Dermis microvascular lymphatic vessel endothelial cell (primary cell): ENCODE results near the gene BMP8B. TPM values are rescaled to one million over a fixed set of nuclear protein-coding genes. Genes with fewer than 3 reads are reported as not detected.

Source experiments
- DNase-seq, 2 donors: peaks; one replicate each; pipeline versions ENCODE4 v3.0.0 to v3.0.0-alpha.2; 2010; ENCODE audit warnings: low read depth in 2 of 2
- total RNA-seq: library from RNA; depleted of rRNA; stranded (reverse); fragments of >200 nt; gene quantifications from 2 replicates; pipeline ENCODE4 v1.2.1, GENCODE V29; 2014

Gene BMP8B
- total RNA-seq, 1 donor from 2014 or later, result 0.39 TPM

DNA sequence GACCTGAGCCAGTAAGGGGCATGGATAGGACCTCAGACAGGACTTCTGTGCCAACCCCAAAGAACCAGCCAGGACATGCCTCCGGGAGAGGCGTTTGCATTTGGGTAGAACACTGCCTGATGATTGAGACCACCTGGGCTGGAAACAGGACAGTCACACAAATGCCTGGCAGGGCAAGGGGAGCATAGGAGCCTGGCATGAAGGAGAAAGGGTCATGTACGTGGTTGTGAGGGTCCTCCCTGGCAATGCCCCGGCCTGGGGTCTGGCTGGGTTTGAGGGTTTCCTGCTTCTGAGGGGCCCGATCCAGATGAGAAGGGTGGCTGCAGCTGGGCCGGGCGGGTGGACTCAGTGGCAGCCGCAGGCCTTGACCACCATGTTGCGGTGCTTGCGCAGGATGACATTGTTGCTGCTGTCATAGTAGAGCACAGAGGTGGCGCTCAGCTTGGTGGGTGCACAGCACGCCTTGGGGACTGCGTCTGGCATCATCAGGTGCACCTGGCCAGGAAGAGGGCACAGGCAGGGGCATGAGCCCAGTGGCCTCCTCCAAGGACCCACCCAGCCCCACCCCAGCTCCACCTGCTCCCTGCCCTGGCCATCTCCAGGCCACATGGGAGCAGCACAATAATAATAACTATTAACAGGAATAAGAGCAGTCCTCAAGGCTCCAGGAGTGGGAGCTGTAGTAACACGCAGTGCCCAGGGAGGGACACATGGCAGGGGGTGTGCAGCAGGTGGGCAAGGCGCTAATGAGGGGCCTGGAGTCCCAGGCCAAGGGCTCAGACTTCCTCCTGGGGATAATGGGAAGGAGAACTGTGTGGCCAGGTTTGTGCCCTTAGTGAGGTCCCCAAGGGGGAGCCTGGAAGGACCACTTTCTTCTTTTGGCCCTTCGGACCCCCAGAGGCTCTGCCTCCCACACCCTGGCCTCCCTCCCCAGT is 28.3 kb downstream of the BMP8B start:
- no peak for DNase-seq

DNA sequence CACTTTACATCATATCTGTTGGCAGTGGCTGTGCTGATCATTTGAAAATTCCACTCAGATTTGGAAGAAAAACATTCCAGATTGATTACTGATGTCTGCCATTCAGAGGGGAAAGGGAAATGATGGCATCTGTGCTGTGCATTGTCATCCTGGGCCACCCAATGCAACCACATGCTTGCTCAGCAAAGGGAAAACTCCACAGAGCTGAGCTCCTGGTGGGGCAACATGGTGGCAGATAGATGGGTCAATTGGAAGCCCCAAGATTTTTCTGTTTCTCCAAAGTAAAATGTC is 29.3 kb downstream of the BMP8B start:
- DNase-seq, result no peak

DNA sequence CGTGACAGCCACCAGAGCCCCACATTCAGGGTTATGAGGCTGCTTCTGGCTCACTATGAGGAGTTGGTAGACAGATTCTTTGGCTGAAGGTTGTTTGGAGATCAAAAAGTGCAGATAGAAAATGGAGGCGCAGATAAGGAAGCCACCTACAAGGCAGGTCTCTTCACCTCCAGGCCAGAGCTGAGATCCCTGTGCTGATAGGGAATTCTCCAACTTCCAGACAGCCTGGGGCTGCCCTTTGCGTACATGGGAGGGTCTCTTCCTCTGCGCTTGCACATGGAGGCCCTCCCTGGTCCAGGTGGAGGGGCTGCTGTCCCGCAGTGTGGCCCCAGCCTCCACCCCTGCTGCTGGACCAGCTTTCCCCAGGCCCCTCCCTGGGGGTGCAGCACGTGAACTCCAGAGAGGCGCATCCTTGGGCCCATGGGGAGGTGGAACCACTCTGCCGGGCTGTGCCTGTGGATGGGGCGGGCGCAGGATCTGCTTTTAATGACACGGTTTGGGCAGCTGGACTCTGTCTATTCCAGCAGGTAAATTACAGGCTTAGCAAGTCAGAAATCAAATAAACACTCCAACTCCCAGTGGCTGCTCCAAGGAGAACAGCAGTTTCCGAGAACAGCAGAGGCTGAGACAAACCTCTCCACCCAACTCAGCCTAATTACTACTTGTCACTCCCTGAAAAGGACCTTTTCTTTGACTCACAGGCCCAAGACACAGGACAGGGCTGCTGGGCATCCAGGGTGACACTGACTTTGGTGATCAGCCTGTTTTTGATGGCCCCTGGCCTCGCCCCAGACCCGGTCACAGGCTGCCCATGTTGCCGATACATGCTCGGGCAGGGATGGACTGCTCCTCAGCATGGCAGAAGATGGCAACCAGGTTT is 29.9 kb downstream of the BMP8B start:
- no peak for DNase-seq

DNA sequence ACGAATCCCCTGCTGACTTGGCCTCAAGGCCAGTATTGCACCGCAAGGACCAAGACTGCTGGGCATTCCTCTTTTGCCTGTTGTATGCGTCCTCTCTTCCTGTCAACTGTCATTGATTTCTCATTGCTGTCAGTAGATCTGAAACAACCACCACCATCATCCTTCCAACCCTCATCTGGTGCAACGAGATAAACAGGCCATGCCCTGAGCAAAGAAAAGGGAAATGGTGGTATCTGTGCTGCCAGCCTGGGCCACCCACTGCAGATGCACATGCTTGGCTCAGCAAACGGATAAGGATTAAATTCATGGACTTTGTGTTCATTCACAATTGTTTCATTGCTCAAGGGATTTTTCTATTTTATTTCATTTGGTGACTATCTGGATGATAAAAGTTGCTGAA is 31.2 kb downstream of the BMP8B start:
- no peak for DNase-seq

DNA sequence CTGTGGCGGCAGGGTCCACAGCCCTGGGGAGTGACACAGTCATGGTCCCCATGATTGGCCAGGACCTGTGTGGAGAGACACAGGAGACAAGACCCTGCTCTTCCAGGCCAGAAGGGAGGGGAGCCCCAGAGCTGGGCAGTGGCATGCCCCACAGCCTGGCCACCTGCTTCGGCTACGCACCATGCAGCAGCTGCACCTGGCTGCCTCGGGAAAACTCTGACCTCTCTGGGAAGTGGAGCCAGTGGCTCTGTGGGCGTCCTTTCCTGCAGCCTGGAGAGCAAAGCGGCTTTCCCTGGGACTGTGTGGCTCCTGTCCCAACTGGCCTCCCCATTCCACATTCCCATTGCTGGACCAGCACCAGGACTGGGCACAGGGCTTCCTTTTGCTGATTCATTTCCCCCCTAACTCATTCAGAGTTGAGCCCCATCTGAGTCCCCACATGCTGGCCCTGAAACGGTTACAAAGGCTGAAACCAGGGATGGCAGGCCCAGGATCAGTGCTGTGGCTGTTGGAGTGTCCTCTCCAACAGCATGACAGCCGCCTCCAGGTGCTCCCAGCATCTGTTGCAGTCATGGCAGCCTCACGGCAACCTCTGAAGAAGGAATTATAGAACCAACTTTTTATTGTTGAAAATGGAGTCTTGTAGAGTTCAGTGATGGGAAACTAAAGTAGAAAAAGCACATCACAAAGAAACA is 32.6 kb downstream of the BMP8B start:
- peak; percentile 40 to 60 for DNase-seq

DNA sequence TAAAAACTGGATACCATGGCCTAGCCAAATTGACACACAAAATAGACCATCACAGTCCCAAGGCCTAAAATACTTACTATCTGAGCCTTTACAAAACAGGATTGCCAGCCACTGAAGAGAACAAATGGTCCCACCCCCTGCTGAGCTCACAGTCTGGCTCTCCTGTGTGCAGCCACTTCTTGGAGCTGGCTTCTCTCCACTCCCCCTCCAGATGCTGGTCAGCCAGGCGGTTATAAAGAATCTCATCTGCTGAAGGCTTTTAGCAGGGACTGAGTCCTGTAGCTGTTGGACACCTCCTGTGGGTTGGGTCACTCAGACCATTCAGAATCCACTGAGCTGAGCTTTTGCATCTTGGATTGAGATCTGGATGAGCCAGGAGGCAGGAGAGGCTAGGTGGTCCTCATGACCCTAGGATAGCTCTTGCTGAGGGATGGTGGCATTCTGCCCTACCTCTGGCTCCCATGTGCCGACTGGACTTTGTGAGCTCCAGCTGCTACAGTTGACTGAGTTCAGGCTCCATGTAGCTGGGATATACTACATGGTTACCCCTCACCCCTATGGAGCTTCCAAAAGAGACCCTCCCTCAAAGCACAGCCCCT is 33.7 kb downstream of the BMP8B start:
- DNase-seq, result no peak

DNA sequence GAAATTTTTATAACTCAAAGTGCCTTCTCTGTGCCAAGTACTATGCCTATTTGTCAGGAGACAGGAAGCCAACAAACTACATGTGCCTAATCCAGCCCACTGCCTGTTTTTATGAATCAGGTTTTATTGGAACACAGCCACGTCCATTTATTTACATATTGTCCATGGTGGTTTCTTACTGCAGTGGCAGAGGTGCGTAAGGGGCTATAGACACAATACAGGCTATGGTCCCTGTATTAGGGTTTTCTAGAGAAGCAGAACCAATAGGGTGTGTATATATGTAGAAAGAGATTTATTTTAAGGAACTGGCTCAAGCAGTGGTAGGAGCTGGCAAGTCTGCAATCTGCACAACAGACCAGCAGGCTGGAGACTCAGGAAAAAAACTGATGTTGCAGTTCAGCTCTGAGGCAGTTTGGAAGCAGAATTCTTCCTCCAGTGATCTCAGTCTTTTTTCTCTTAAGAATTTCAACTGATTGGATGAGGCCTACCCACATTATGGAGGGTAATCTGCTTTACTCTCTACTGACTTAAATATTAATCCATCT is 34.6 kb downstream of the BMP8B start:
- peak; percentile 72 to 87 for DNase-seq

DNA sequence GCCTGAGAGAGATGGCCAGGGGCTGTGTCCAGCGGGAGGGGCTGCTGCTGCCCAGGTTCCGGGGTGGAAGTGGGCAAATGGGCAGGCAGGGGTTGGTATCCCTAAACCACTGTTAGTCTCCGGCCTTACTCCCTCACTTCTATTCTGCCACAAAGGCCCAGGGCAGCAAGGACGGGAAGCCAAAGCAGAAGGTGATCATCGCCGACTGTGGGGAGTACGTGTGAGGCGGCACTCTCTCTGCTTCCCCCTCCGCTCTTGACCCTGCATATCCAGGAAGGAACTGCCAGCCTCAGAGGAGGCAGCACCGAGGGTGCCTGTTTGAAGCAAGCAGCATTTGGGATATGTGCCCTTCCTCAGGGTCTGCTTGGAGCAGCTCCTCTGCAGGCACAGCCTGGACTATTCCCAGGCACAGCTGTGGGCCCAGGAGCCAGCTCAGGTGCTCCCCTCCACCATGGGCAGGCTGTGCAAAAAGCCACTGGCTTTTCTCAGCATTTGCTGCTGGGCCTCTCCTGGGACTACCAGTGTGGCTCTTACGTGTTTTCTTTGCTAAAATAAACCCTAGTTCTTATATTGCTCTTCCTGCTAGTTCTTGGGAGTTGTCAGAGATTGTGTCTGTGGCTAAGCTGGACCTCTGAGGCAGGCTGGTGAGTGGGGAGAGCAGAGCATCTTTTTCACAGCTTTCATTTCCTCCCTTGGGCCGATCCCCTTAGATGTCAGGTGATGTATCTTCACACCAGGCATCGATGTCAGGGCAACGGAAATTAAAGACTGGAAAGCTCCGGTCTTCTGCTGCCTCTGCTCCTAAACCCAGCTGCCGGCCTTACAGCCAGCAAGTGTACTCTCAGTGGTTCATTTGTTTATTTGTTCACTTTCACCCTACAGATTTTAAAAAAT is 35.3 kb downstream of the BMP8B start:
- DNase-seq, result no peak

DNA sequence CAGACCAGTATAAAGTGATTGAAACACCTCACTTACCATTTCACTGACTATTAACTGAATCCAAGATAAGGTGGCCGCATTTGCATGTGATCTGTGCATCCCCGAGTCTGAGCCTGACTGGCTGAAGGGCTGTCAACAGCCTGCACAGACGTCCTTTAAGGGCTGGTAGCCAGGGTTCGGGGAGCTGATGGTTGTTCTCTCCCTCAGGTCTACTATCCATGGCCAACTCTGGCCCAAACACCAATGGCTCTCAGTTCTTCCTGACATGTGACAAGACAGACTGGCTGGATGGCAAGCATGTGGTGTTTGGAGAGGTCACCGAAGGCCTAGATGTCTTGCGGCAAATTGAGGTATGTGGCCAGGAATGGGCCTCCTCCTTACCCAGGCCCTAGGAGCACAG is 36.0 kb downstream of the BMP8B start:
- no peak for DNase-seq

DNA sequence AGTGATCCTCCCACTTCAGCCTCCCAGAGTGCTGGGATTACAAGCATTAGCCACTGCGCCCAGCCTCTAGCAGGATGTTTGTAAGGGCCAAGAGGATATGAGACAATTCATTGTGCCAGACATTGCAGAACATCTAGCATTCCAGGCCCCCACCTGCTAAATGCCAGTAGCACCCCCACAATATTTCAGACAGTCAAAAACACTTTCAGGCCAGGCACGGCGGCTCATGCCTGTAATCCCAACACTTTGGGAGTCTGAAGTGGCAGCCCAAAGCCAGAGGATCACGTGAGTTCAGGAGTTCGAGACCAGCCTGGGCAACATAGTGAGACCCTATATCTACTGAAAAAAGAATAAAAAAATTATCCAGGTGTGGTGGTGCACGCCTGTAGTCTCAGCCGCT is 37.1 kb downstream of the BMP8B start:
- DNase-seq, result peak in 1 of 2 donors; percentile 10

DNA sequence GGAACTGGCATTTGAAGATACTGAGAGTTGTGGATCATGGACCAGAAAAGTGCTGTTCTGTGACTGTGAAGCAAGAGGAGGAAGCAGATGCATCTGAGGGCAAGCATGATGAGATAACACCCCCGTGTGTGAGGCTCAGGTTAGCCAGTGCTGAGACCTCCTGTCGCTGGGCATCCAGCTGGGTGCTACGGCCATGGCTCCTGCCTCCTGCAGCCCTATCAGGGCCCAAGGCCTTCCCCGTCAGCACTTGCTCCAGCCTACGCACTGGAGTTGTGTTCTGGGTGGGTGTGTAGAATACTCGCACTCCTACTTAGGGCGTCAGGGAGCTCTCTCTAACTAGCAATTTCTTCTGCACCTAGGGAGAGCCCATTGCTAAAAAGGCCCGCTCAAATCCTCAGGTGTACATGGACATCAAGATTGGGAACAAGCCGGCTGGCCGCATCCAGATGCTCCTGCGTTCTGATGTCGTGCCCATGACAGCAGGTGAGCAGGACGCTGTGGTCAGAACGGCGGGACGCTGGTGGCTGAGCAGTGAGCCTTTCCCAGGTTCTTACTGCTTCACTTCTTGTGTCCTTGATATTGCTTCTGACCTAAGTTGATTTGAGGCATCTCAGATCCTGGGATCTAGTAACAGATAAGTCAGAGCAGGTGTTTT is 43.5 kb downstream of the BMP8B start:
- no peak for DNase-seq

DNA sequence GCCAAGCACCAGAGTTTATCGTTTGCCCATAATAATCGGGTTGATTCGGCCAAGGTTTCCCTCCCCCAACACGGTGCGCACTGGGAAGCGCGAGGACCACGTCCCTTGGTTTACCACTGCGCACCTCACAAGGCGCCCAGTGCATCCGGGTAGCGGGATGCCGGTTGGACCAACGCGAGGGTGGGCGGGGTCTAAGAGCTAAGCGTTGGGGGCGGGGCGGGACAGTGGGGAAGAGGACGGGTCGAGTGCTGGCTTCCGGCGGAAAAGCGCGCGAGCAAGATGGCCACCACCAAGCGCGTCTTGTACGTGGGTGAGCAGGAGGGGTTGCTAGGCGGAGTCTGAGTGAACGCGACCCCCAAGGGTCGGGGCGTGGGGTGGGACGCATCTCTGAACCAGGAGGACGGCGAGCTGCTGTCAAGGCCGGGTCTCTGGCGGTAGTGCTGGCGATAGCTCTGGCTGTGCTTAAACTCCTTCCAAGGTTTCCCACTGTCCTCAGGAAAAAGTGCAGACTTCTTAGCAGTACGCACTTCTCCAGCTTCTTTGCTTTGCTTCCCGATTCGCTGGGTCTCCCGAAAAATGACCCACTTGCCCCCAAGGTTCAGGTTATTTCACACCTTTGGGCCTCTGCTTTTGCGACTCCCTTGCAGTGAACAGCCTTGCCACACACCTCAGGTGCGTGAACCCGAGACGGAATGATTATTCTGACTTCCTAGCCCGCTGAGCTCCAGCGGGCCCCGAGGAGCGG is 49.9 kb downstream of the BMP8B start, which contains the start of gene PPIE:
PPIE (plus strand) TSS at position 261 of the 745 bp plus-strand sequence; CDS start at position 280, 19 bp downstream.
- DNase-seq, result peak; percentile 74 to 88

DNA sequence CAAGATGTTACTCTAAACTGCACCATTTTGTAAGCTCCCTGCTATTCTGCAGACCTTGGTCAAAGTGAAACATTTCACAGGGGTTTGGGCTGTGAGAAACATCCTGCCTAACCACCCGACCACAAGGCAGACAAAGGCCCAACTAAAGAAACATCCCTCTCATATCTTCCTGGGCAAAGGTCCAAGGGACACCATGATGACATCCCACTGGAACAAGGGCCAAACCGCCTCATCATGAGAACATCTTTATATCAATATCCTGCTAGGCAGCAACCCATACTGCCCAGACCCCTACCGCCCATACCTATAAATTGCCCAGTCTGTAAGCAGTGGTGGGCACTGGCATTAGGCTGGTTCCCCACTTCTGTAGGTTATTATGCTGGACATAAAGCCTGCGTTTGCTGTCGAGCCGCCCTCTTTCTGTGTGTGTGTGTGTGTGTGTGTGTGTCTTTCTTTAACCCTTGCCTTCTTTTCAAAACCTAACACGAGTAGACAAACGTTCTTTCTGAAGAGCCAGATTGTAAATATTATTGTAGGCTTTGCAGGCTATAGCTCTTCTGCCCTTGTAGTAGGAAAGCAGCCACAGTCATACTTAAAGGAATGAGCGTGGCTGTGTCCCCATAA is 51.0 kb downstream of the BMP8B start:
- DNase-seq, result peak in 1 of 2 donors; percentile 29

DNA sequence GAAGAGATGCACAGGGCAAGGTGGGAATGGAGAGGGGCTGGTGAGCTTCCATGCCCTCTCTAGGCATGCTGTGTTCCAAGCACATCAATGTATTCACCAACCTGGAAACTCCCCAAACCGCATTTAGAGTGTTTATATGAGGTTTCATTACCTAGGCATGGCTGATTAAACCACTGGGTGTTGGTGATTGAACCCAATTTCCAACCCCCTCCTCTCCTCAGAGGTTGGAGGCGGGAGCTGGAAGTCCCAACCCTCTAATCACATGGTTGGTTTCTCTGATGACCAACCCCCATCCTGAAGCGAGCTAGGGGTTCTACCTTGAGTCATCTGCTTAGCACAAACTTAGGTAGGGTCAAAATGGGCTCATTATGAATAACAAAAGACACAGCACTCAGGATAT is 52.9 kb downstream of the BMP8B start:
- DNase-seq, result no peak

DNA sequence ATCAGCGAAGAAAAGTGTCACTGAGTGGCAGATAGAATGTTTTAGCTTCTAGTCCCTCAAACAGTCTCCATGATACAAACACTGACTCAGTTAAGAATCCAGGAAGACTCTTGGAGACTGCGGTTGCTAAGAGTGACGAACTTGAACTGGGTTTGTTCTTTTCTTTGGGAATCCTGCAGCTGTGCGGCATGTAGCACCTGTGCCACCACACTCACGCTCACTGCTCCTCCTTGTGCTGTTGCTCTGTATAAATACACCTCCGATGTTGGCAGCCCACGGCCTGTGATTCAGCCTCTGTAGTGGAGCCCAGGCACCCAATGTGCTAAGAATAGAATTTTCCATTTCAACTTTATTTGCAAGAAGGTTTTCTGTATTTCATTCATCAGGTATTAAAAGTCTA is 55.5 kb downstream of the BMP8B start:
- DNase-seq, result no peak

DNA sequence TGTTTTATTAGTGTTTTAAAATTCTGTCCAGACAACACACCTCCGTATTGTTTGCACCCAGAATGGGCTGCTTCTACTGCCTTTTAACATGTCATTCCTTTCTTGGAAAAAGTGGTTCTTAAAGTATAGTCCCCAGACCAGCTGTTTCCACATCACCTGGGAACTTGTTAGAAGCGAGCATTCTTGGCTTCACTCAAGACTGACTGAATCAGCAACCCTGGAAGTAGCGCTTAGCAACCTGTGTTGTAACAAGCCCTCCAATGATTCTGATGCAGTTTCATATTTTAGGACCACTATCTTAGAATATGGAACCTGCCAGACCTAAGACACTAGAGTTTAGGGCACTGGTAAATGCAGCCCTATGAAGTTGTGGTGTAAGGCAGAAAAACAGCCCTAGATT is 55.9 kb downstream of the BMP8B start:
- no peak for DNase-seq

DNA sequence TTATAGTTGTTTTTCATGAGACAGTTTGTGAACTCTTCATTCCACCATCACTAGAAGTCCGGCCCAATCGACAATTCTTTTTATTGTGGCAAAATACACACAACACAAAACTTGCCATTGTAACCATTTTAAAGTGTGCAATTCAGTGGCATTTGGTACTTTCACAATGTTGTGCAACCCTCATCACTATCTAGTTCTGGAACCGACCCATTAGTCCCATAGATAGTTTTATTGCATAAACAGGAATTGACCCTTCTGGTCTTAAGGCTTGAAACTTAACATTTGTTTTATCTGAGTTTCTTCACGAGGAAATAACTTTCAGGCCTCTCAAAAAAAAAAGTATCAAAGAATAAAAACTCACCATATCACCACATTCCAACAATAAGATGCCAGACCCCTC is 58.8 kb downstream of the BMP8B start:
- no peak for DNase-seq

DNA sequence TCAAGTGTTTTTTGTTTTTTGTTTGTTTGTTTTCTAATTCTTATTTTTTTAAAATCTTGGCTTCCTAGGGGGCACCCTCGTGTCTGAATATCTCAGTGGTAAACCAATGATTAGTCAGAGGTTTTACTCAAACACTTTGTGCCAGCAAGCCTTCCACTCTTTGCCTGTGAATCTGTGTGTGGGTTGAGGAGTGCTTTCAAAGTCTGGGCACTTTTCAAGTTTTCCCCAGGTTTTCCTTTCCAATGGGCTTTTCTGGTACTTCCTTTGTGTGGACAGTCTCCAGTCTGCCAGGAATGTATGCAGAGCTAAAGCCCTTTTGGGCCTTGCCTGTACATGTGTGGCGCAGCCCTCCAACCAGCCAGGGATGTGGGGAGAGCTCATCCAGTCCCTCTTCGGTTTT is 59.6 kb downstream of the BMP8B start:
- no peak for DNase-seq

DNA sequence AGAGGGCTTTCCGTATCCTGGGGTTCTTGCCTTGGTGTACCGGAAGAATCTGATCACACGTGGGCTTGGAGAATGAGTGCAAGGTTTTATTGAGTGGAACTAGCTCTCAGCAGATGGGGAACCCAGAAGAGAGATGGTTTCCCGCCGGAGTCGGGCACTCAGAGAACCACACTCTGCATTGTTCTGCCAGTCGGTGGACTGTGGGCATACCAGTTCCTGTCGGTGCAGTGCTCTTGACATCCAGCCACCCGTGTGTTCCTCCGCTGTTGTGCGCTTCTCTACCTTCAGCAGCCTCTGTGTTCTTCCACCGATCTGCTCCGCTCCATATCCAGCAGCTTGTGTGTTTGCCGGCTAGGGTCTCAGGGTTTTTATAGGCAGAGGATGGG is 60.7 kb downstream of the BMP8B start:
- DNase-seq, result no peak
